GM10266 (cell line): ENCODE measurements around the gene DAPK2.

Experiments
- DNase-seq: peaks from one replicate; pipeline ENCODE4 v3.0.0; 2012; ENCODE audit errors: extremely low spot score
- CTCF ChIP-seq: IDR thresholded peaks from 2 replicates; pipeline ENCODE4 v1.5.1; 2012; ENCODE audit warnings: mild to moderate bottlenecking, low read depth; ENCODE audit not compliant: control insufficient read depth, insufficient read depth; ENCODE audit errors: missing control alignments

DAPK2 gene

GRCh38 chr15:64010719-64011118 is 35.6 kb downstream of the DAPK2 start:
- peak; percentile 69 for DNase-seq

GRCh38 chr15:64009798-64010261 is 36.5 kb downstream of the DAPK2 start:
- TF ChIP-seq CTCF = no peak
- no peak for DNase-seq

More at GRCh38 chr15:64010719-64011118, 35.6 kb downstream of the DAPK2 start:
- peak; percentile 63 for TF ChIP-seq CTCF

- TF ChIP-seq CTCF = no peak
- no peak for DNase-seq
Observed at GRCh38 chr15:64009241-64009640, 37.0 kb downstream of the DAPK2 start.

DNA sequence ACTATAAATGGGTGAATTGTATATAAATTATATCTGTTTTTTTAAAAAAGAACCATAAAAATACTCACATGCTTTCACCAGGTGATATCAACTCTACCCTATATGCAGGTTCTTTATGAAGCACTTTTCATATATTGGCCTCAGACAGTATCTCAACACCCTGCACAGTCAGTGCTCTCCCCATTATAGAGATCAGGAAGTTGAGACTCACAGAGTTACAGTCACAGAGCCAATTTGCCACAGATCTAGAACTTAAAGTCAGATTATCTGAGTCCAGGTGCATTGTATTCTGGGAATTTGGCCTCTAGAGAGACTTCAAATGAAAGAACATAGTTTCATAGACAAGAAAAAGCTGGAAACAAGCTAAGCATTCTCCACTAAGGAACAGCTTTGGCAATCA is 38.1 kb downstream of the DAPK2 start:
- no peak for TF ChIP-seq CTCF
- no peak for DNase-seq

DNA sequence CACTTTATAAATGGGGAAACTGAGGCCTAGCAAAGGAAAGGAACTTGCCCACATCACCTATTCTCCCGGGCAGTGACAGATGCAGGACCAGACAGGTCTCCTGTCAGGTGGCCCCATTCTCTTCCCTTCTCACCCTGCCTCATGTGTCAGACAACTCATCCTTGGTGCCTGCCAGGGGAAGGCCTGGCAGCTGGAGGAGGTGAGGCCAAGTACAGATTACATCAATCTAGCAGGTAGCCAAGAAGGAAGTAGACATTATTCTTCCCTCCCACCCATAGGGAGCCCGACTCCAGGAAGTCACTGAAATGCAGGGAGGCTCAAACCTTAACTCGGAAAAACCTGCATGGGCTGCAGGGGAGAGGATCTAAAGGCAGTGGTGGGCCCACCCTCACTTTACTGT is 39.6 kb downstream of the DAPK2 start:
- no peak for TF ChIP-seq CTCF
- no peak for DNase-seq

DNA sequence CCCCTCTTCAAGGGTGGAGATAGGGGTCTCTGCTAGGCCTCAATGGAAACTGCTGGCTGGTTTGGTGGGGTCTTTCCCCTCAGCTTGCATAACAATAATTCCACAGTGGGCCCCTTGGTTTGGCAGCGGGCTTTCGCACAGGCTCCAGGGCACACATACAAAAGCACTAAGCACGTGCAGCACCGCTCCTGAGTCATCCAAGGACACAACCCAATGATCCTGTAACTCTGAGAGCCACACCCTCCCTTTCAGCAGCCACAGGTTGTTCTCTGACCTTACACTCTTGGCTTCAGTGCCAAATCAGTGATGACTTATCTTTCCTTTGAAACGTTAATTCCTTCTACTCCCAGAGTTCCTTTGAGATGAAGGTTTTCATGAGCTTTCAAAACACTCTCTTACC is 41.7 kb downstream of the DAPK2 start:
- no peak for TF ChIP-seq CTCF
- no peak for DNase-seq

DNA sequence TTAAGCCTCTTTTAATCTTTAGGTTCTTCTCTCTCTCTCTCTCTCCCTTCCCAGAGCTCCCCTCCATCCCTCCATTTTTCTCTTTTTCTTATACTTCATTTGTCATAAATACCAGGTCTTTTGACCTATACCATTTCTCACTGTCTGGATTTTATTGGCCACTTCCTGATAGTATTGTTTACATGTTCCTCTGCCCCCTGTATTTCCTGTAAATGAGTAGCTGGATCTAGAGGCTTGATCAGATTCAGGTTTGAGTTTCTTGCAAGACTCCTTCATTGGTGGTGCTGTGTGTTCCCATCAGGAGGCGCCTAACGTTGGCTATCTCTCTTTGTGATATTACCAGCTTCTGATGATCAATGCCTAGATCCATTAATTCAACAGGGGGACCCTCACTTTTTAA is 42.2 kb downstream of the DAPK2 start:
- no peak for DNase-seq
- no peak for TF ChIP-seq CTCF

DNA sequence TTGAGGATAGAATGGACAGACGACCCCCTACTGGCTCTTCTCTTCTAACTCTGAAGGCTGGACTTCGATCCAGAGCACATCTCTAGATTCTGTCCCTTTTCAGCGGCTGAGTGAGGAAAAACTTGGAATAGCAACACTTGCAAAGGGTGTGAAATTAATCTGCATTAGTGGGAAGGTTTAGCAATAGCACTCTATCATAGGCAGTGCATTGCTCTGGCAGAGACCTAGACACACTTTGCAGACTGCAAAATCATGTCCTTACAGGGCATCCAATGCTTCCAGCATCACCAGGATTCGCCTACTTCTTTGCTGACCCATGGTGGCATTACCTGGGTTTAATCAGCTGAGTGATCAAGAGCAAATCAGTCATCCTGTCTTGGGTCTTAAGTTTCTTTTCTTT is 43.1 kb downstream of the DAPK2 start:
- no peak for DNase-seq

More for the DNA sequence above, 43.1 kb downstream of the DAPK2 start:
- no peak for TF ChIP-seq CTCF
